BJ (cell line): Measurements from ENCODE around the gene DOCK1. TPM values are rescaled to one million over a fixed set of nuclear protein-coding genes. Genes with fewer than 3 reads are reported as not detected.

ENCODE experiments used
- CTCF ChIA-PET: fragments of 350-600 bp; formaldehyde crosslinking; extraction: SDS; loops from one replicate; lab custom pipeline; 2021; ENCODE audit warnings: antibody characterized with exemption, inconsistent platforms; lab: Yijun Ruan, JAX
- POLR2A ChIA-PET: fragments of 300-600 bp; sonication (Branson Sonifier 250); formaldehyde crosslinking; extraction: SDS; loops from one replicate; lab custom pipeline; 2021; ENCODE audit warnings: antibody characterized with exemption; lab: Charles Lee
- DNase-seq: peaks from one replicate; pipeline ENCODE4 v3.0.0-alpha.2; 2011; ENCODE audit warnings: low read depth
- H3K27me3 ChIP-seq: 2 replicates; pipeline ENCODE4 v1.6.0; 2011; ENCODE audit warnings: low read length; ENCODE audit not compliant: control insufficient read depth, insufficient read depth
- H3K36me3 ChIP-seq: 2 replicates; pipeline ENCODE4 v1.5.1; 2011; ENCODE audit warnings: low read length; ENCODE audit not compliant: control insufficient read depth, insufficient read depth
- H3K4me3 ChIP-seq: 2 replicates; pipeline ENCODE4 v1.5.1; 2011; ENCODE audit warnings: low read depth, mild to moderate bottlenecking, control low read depth, low read length
- CTCF ChIP-seq: IDR thresholded peaks from 2 replicates; pipeline ENCODE4 v1.5.1; 2011; ENCODE audit warnings: low read depth, mild to moderate bottlenecking, control low read depth, inconsistent platforms, low read length, moderate library complexity; ENCODE audit not compliant: insufficient read depth
- polyA plus RNA-seq: library from polyadenylated mRNA; depleted of rRNA; stranded (reverse); fragments of >200 nt; gene quantifications from 2 replicates; pipeline ENCODE4 v1.2.3, GENCODE V29; 2011

The DOCK1 gene
- polyA plus RNA-seq, 1 experiment = 20.0 TPM

- ChIA-PET CTCF (no interaction called here), POLR2A (no interaction called here)
- H3K36me3 ChIP-seq = peaks cover 16% of the 10 kb centered on the region
- TF ChIP-seq CTCF = no peak
- H3K27me3 ChIP-seq = no peaks in the 10 kb centered on the region
- no peak for DNase-seq
- no peak overlapping the region for H3K4me3 ChIP-seq
These were observed 440.2 kb downstream of the DOCK1 start for GRCh38 chr10:127345231-127345965.

DNA sequence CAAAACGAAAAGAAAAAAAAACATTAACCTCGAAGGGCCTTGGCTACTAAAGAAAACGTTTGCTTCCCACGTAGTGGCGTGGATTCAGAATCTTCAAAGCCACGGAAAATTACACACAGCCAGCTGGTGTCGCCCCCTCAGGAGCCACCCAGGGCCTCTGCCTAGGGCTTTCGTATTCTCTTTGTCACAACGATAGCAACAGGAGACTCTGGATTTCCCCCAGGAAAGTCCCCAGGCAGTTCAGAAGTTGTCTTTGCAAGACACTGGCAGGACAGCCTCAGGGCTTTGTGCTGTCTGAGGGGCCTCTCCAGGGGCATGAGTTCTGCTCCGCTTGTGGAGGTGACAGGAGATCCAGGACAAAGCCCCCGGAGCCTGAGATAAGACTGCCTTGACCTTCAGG, 441.4 kb downstream of the DOCK1 start:
- no peaks in the 10 kb centered on the region for H3K27me3 ChIP-seq
- POLR2A ChIA-PET = no interaction called here
- no peak for TF ChIP-seq CTCF
- H3K4me3 ChIP-seq = no peak overlapping the region
- peaks cover 16% of the 10 kb centered on the region for H3K36me3 ChIP-seq
- DNase-seq = no peak
- CTCF ChIA-PET = no interaction called here

- POLR2A ChIA-PET = no interaction called here
- Histone ChIP-seq H3K36me3 (peaks cover 16% of the 10 kb centered on the region), H3K27me3 (no peaks in the 10 kb centered on the region), H3K4me3 (no peak overlapping the region)
- DNase-seq = no peak
- no peak for TF ChIP-seq CTCF
- CTCF ChIA-PET = no interaction called here
These were observed 442.2 kb downstream of the DOCK1 start for GRCh38 chr10:127347202-127347959.

GRCh38 chr10:127349737-127350136, 444.5 kb downstream of the DOCK1 start:
- no peak for TF ChIP-seq CTCF
- CTCF ChIA-PET = no interaction called here
- Histone ChIP-seq H3K36me3 (peaks cover 14% of the 10 kb centered on the region), H3K4me3 (no peak overlapping the region), H3K27me3 (no peaks in the 10 kb centered on the region)
- DNase-seq = no peak
- POLR2A ChIA-PET = no interaction called here

- POLR2A ChIA-PET = no interaction called here
These were observed 446.3 kb downstream of the DOCK1 start for GRCh38 chr10:127351542-127351941.

More at GRCh38 chr10:127351542-127351941, 446.3 kb downstream of the DOCK1 start:
- no peak overlapping the region for H3K4me3 ChIP-seq
- CTCF ChIA-PET = no interaction called here
- TF ChIP-seq CTCF = no peak
- DNase-seq = no peak
- no peaks in the 10 kb centered on the region for H3K27me3 ChIP-seq
- peaks cover 6% of the 10 kb centered on the region for H3K36me3 ChIP-seq
